NCI-H187 treated with DMSO at 0.1 percent for 48 hours (cell line): ENCODE results near the gene PHEX.

Experiments
- DNase-seq: peaks from one replicate; lab custom pipeline; 2025; lab: John Stamatoyannopoulos, UW

Gene PHEX

GRCh38 chrX:22109442-22109841, 77.3 kb downstream of the PHEX start:
- DNase-seq = no peak

GRCh38 chrX:22110729-22111494, 78.8 kb downstream of the PHEX start:
- no peak for DNase-seq

GRCh38 chrX:22116605-22117546, 84.8 kb downstream of the PHEX start:
- no peak for DNase-seq

- DNase-seq = no peak
These were observed 85.5 kb downstream of the PHEX start for GRCh38 chrX:22117633-22118032.

- no peak for DNase-seq
These were observed 86.2 kb downstream of the PHEX start for GRCh38 chrX:22118161-22118830.

- DNase-seq = no peak
These were observed 89.0 kb downstream of the PHEX start for GRCh38 chrX:22121161-22121560.

GRCh38 chrX:22122510-22122909, 90.4 kb downstream of the PHEX start:
- no peak for DNase-seq

- DNase-seq = no peak
These were observed 92.0 kb downstream of the PHEX start for GRCh38 chrX:22124098-22124497.

- DNase-seq = no peak
These were observed 93.4 kb downstream of the PHEX start for GRCh38 chrX:22125481-22125880.

- no peak for DNase-seq
These were observed 94.2 kb downstream of the PHEX start for GRCh38 chrX:22126327-22126726.

- no peak for DNase-seq
These were observed 96.8 kb downstream of the PHEX start for GRCh38 chrX:22128961-22129360.

GRCh38 chrX:22134681-22135080, 102.6 kb downstream of the PHEX start:
- no peak for DNase-seq

- DNase-seq = no peak
These were observed 103.1 kb downstream of the PHEX start for GRCh38 chrX:22135171-22135711.

GRCh38 chrX:22135994-22136684, 104.0 kb downstream of the PHEX start:
- DNase-seq = no peak

- no peak for DNase-seq
These were observed 104.6 kb downstream of the PHEX start for GRCh38 chrX:22136711-22137110.

- DNase-seq = peak; percentile 57
These were observed 107.7 kb downstream of the PHEX start for GRCh38 chrX:22139822-22140221.

- DNase-seq = no peak
These were observed 109.1 kb downstream of the PHEX start for GRCh38 chrX:22141047-22141730.

GRCh38 chrX:22147214-22147613, 115.1 kb downstream of the PHEX start:
- DNase-seq = no peak

- DNase-seq = no peak
These were observed 115.8 kb downstream of the PHEX start for GRCh38 chrX:22147942-22148341.

- DNase-seq = no peak
These were observed 116.4 kb downstream of the PHEX start for GRCh38 chrX:22148565-22148964.

- no peak for DNase-seq
These were observed 118.2 kb downstream of the PHEX start for GRCh38 chrX:22150371-22150770.
